H1 (cell line): Measurements from ENCODE around the gene MGAT5B.

ENCODE experiments used
- EZH2 ChIP-seq: fragments of 200-600 bp; sonication (generic); IDR thresholded peaks from 2 replicates; pipeline ENCODE4 v1.7.1; 2012; ENCODE audit warnings: low read depth, mild to moderate bottlenecking, moderate library complexity, low read length, inconsistent platforms; ENCODE audit not compliant: severe bottlenecking
- KDM1A ChIP-seq: fragments of 200-600, 300-600 bp; sonication (generic); IDR thresholded peaks from 2 replicates; pipeline ENCODE4 v1.7.1; 2016; ENCODE audit warnings: mild to moderate bottlenecking, low read length, borderline replicate concordance
- POLR2A ChIP-seq, 2 experiments: IDR thresholded peaks; 1 replicate in 1 of 2; 2 replicates in 1 of 2; pipeline ENCODE4 v1.6.1; 2011; ENCODE audit warnings: low read depth in 2 of 2, low read length in 2 of 2, mild to moderate bottlenecking in 2 of 2; ENCODE audit errors: control extremely low read depth in 1 of 2
- POLR2AphosphoS5 ChIP-seq: IDR thresholded peaks from 2 replicates; pipeline ENCODE4 v1.6.1; 2011; ENCODE audit warnings: low read depth, low read length
- RAD21 ChIP-seq, 2 experiments: IDR thresholded peaks in 1 of 2; conservative IDR thresholded peaks in 1 of 2; 2 replicates each; pipeline ENCODE4 v1.6.1; 2011; ENCODE audit warnings: low read depth in 2 of 2, low read length in 2 of 2, improper control_type of control experiment in 1 of 2, inconsistent platforms in 1 of 2, mild to moderate bottlenecking in 1 of 2, moderate library complexity in 1 of 2
- RXRA ChIP-seq: IDR thresholded peaks from 2 replicates; pipeline ENCODE4 v1.6.1; 2011; ENCODE audit warnings: low read depth, mild to moderate bottlenecking, low read length, moderate library complexity; ENCODE audit not compliant: insufficient read depth
- TAF1 ChIP-seq: IDR thresholded peaks from 2 replicates; pipeline ENCODE4 v1.6.1; 2011; ENCODE audit warnings: mild to moderate bottlenecking, low read depth, low read length
- TEAD4 ChIP-seq: IDR thresholded peaks from 2 replicates; pipeline ENCODE4 v1.6.1; 2012; ENCODE audit warnings: low read depth, low read length, inconsistent platforms, mixed read lengths
- TF ChIP-seq, protein P1 (sequence below): IDR thresholded peaks from 2 replicates; pipeline ENCODE4 v1.6.1; 2012; ENCODE audit warnings: low read length, inconsistent platforms
- TF ChIP-seq, protein P2 (sequence below), 3 experiments: IDR thresholded peaks; 1 replicate in 2 of 3; 2 replicates in 1 of 3; pipeline versions ENCODE4 v1.5.1 to v1.6.1; 2011; ENCODE audit warnings: low read length in 3 of 3, mild to moderate bottlenecking in 3 of 3, inconsistent platforms in 2 of 3, low read depth in 1 of 3, moderate library complexity in 1 of 3; ENCODE audit not compliant: insufficient read depth in 1 of 3; ENCODE audit errors: control extremely low read depth in 1 of 3
- TF ChIP-seq, protein P3 (sequence below): IDR thresholded peaks from 2 replicates; pipeline ENCODE4 v1.6.1; 2012; ENCODE audit warnings: inconsistent platforms

DNA sequence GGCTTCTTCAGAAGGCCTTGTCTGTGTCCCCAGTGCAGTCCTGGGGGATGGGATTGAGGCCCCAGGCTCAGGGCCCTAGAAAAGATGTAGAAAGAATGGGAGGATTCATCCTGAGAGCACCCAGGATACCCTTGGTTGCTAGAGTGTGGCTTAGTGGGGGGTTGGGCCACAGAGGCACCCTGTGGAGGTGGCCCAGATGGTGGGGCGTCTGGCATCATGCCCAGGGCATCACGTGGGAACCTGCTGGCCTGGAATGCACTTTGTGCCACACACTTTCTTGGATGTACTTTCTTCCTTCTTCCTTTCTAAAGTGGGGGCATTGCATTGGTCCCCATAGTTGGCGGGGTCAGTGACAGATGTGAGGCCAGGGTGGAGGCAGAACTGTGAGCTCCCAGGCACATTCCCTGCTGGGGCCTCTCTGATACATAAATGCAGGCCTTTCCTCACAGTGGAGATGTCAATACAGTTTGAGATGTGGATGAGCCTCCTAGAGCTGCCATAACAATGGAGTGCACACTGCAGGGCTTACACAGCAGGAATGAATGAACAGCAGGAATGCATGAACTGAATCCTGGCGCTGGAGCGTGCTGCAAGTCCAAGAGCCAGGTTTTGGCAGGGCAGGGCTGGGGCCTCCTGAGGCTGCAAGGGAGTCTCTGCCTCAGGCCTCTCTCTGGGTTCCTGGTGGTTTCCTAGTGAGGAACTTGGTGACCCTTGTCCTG lies 43.3 kb downstream of the MGAT5B start:
- TF ChIP-seq, protein P1, sequence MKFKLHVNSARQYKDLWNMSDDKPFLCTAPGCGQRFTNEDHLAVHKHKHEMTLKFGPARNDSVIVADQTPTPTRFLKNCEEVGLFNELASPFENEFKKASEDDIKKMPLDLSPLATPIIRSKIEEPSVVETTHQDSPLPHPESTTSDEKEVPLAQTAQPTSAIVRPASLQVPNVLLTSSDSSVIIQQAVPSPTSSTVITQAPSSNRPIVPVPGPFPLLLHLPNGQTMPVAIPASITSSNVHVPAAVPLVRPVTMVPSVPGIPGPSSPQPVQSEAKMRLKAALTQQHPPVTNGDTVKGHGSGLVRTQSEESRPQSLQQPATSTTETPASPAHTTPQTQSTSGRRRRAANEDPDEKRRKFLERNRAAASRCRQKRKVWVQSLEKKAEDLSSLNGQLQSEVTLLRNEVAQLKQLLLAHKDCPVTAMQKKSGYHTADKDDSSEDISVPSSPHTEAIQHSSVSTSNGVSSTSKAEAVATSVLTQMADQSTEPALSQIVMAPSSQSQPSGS: no peak
- TF ChIP-seq TEAD4 (no peak), POLR2A (IDR thresholded peaks at IDR 0.05; ENCODE audit: control extremely low read depth in 1 of 2, low read depth in 2 of 2, low read length in 2 of 2) (no peak), KDM1A (no peak), RAD21 (IDR thresholded peaks at IDR 0.05 in 1 of 2, conservative IDR thresholded peaks at IDR 0.05 in 1 of 2; ENCODE audit: low read depth in 2 of 2, low read length in 2 of 2) (no peak), POLR2AphosphoS5 (no peak), RXRA (no peak), TAF1 (no peak), EZH2 (no peak)
- TF ChIP-seq, protein P2, sequence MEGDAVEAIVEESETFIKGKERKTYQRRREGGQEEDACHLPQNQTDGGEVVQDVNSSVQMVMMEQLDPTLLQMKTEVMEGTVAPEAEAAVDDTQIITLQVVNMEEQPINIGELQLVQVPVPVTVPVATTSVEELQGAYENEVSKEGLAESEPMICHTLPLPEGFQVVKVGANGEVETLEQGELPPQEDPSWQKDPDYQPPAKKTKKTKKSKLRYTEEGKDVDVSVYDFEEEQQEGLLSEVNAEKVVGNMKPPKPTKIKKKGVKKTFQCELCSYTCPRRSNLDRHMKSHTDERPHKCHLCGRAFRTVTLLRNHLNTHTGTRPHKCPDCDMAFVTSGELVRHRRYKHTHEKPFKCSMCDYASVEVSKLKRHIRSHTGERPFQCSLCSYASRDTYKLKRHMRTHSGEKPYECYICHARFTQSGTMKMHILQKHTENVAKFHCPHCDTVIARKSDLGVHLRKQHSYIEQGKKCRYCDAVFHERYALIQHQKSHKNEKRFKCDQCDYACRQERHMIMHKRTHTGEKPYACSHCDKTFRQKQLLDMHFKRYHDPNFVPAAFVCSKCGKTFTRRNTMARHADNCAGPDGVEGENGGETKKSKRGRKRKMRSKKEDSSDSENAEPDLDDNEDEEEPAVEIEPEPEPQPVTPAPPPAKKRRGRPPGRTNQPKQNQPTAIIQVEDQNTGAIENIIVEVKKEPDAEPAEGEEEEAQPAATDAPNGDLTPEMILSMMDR (IDR thresholded peaks at IDR 0.05; ENCODE audit: control extremely low read depth in 1 of 3, insufficient read depth in 1 of 3, low read depth in 1 of 3, low read length in 3 of 3): no peak
- TF ChIP-seq, protein P3, sequence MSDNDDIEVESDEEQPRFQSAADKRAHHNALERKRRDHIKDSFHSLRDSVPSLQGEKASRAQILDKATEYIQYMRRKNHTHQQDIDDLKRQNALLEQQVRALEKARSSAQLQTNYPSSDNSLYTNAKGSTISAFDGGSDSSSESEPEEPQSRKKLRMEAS: no peak
